NB4 (cell line): ENCODE results near the gene POLG2.

Experiments
- DNase-seq: peaks from one replicate; pipeline ENCODE4 v3.0.0; 2010; ENCODE audit warnings: low read depth
- H3K4me3 ChIP-seq: one replicate; pipeline ENCODE4 v1.5.1; 2011; ENCODE audit warnings: mild to moderate bottlenecking, low read depth, low read length, moderate library complexity
- CTCF ChIP-seq: IDR thresholded peaks from one replicate; pipeline ENCODE4 v1.5.1; 2012; ENCODE audit warnings: low read depth, low read length
- MAX ChIP-seq: IDR thresholded peaks from 2 replicates; pipeline ENCODE4 v1.6.1; 2011; ENCODE audit warnings: low read depth, low read length
- MYC ChIP-seq: IDR thresholded peaks from 2 replicates; pipeline ENCODE4 v1.6.1; 2011; ENCODE audit warnings: low read depth, low read length
- POLR2A ChIP-seq: IDR thresholded peaks from 2 replicates; pipeline ENCODE4 v1.6.1; 2011; ENCODE audit warnings: mild to moderate bottlenecking; ENCODE audit not compliant: insufficient read length; ENCODE audit errors: extremely low read depth

POLG2 gene

GRCh38 chr17:64496786-64497564 lies at the start of gene POLG2:
Gene POLG2 (minus strand): TSS chr17:64497054. CDS start chr17:64496968, 86 bp downstream.
- TF ChIP-seq MAX (peak; percentile 44), POLR2A (peak; percentile 96), MYC (peak; percentile 86), CTCF (peak; percentile 51)
- DNase-seq, result peak; percentile 96
- H3K4me3 ChIP-seq, result peak within 1 kb of the TSS; percentile 70

GRCh38 chr17:64544742-64545141 lies 47.9 kb upstream of the POLG2 start:
- TF ChIP-seq MYC (no peak), POLR2A (no peak), CTCF (no peak), MAX (no peak)

GRCh38 chr17:64540118-64540776 lies 43.4 kb upstream of the POLG2 start:
- no peak for DNase-seq
- H3K4me3 ChIP-seq, result no peak overlapping the region
- no peak for TF ChIP-seq CTCF
- no peak for TF ChIP-seq POLR2A
- no peak for TF ChIP-seq MYC
- no peak for TF ChIP-seq MAX

More at GRCh38 chr17:64544742-64545141, 47.9 kb upstream of the POLG2 start:
- DNase-seq, result no peak
- no peak overlapping the region for H3K4me3 ChIP-seq

- H3K4me3 ChIP-seq, result no peak overlapping the region
- TF ChIP-seq MAX, result no peak
- TF ChIP-seq MYC, result no peak
- TF ChIP-seq POLR2A, result no peak
- DNase-seq, result peak; percentile 14
Observed at GRCh38 chr17:64538508-64539130, 41.8 kb upstream of the POLG2 start.

GRCh38 chr17:64537488-64537887 lies 40.6 kb upstream of the POLG2 start:
- no peak overlapping the region for H3K4me3 ChIP-seq
- DNase-seq, result no peak
- TF ChIP-seq CTCF (no peak), POLR2A (no peak), MYC (no peak), MAX (no peak)

- TF ChIP-seq MAX (no peak), MYC (no peak)
- no peak overlapping the region for H3K4me3 ChIP-seq
- no peak for DNase-seq
Observed at GRCh38 chr17:64536913-64537312, 40.1 kb upstream of the POLG2 start.
